Adrenal gland (tissue), 12 donors: ENCODE data around the gene CCDC146. TPM values are rescaled to one million over a fixed set of nuclear protein-coding genes. Genes with fewer than 3 reads are reported as not detected.

Source experiments
- DNase-seq, 7 donors: peaks; one replicate each; pipeline ENCODE4 v3.0.0-alpha.2; 2019 to 2020
- H3K27ac ChIP-seq, 5 donors: fragments of 200-600 bp; sonication (generic) in 4 of 5; 1 replicate in 3 of 5; 2 replicates in 2 of 5; pipeline versions ENCODE4 v1.5.1 to v1.8.0; 2016 to 2020; ENCODE audit warnings: mild to moderate bottlenecking in 1 of 5
- H3K27me3 ChIP-seq: fragments of 200-600 bp; 2 replicates; pipeline ENCODE4 v1.8.0; 2021
- H3K36me3 ChIP-seq, 2 donors: fragments of 200-600 bp; replicated peaks in 1 of 2; 1 replicate in 1 of 2; 2 replicates in 1 of 2; pipeline versions ENCODE4 v1.5.1 to v1.8.0; 2018 to 2022
- H3K4me1 ChIP-seq, 2 donors: fragments of 200-600 bp; replicated peaks in 1 of 2; 1 replicate in 1 of 2; 2 replicates in 1 of 2; pipeline versions ENCODE4 v1.5.1 to v1.8.0; 2018 to 2021
- H3K4me3 ChIP-seq, 4 donors: fragments of 200-600 bp; sonication (generic) in 3 of 4; one replicate each; pipeline ENCODE4 v1.5.1; 2016 to 2018
- H3K9me3 ChIP-seq, 3 donors: fragments of 200-600 bp; sonication (generic) in 1 of 3; replicated peaks in 1 of 3; 1 replicate in 2 of 3; 2 replicates in 1 of 3; pipeline versions ENCODE4 v1.5.1 to v1.8.0; 2016 to 2021
- POLR2A ChIP-seq, 2 donors: fragments of 450-650 bp; IDR thresholded peaks; one replicate each; pipeline ENCODE4 v1.6.1; 2017; ENCODE audit warnings: antibody characterized with exemption in 2 of 2, mild to moderate bottlenecking in 2 of 2, moderate library complexity in 1 of 2
- WGBS, 4 donors: extraction: QIAGEN DNeasy Blood & Tissue Kit in 2 of 4; methylation state at CpG; one replicate each; pipeline versions ENCODE4 v1.1.5 to v1.1.7; 2013 to 2017; 5-methylcytosine and 5-hydroxymethylcytosine counted together
- intact Hi-C, 2 donors: fragments of 100-400 bp; cut with DNase I; formaldehyde crosslinking; loops; one replicate each; pipeline versions ENCODE4 v1.14.1 to v1.15.0; 2022 to 2023
- polyA plus RNA-seq, 3 donors: library from polyadenylated mRNA; stranded (reverse); fragments of 200-250 nt in 2 of 3; fragments of 350-450 nt in 1 of 3; fragmentation: Illumina TruSeq in 1 of 3; extraction: RNeasy Lipid Tissue Mini Kit (QIAGEN cat#74804) in 1 of 3; gene quantifications; one replicate each; pipeline ENCODE4 v1.2.3, GENCODE V29; 2013 to 2014
- total RNA-seq, 9 donors: library from RNA; depleted of rRNA in 4 of 9; stranded (reverse); fragments of >200 nt in 4 of 9; fragments of 120-200 nt in 1 of 9; fragmentation: NEBNext Ultra II Directional in 1 of 9; extraction: Animal tissue kit (Norgen Biotek cat#: 25700) in 1 of 9; gene quantifications; one replicate each; pipeline versions ENCODE4 v1.1.0 to v1.2.4, GENCODE V29; 2013 to 2023
- TF ChIP-seq, protein P1 (sequence below), 6 experiments: fragments of 450-650 bp in 4 of 6; fragments of 200-600 bp in 2 of 6; sonication (generic) in 1 of 6; IDR thresholded peaks; 1 replicate in 5 of 6; 2 replicates in 1 of 6; pipeline versions ENCODE4 v1.5.1 to v1.8.0; 2016 to 2021; ENCODE audit warnings: antibody characterized with exemption in 6 of 6, mild to moderate bottlenecking in 2 of 6, moderate library complexity in 1 of 6
- donor health status: healthy with polysubstance abuse.
- donor health status: Bipolar disorder and iron deficiency.
- donor health status: DM: yes; HTN: yes; CAD: no.
- donor health status: DM: no; HTN: no; CAD: no.
- donor health status: DM: no; HTN: no; CAD: no.
- donor health status: DM: yes; HTN: yes; CAD: no.

The CCDC146 gene
- total and polyA plus RNA-seq, 12 donors = 0.79 to 8.7 (median 5.1) TPM

- Histone ChIP-seq H3K27ac (no peak overlapping the region), H3K27me3 (no peaks in the 10 kb centered on the region), H3K4me3 (no peak overlapping the region), H3K9me3 (peaks cover 0 to 7% (median 0%) of the 10 kb centered on the region in 3 donors), H3K36me3 (no peaks in the 10 kb centered on the region), H3K4me1 (no peaks in the 10 kb centered on the region)
- TF ChIP-seq POLR2A (IDR thresholded peaks at IDR 0.05) = no peak
- TF ChIP-seq, protein P1, sequence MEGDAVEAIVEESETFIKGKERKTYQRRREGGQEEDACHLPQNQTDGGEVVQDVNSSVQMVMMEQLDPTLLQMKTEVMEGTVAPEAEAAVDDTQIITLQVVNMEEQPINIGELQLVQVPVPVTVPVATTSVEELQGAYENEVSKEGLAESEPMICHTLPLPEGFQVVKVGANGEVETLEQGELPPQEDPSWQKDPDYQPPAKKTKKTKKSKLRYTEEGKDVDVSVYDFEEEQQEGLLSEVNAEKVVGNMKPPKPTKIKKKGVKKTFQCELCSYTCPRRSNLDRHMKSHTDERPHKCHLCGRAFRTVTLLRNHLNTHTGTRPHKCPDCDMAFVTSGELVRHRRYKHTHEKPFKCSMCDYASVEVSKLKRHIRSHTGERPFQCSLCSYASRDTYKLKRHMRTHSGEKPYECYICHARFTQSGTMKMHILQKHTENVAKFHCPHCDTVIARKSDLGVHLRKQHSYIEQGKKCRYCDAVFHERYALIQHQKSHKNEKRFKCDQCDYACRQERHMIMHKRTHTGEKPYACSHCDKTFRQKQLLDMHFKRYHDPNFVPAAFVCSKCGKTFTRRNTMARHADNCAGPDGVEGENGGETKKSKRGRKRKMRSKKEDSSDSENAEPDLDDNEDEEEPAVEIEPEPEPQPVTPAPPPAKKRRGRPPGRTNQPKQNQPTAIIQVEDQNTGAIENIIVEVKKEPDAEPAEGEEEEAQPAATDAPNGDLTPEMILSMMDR (IDR thresholded peaks at IDR 0.05) = no peak
- intact Hi-C loops = no loop called here
- DNase-seq = no peak
- WGBS, 4 donors = 96 to 99% (median 97%) methylated on average over 3 of the region's 3 CpGs
These were observed 83.3 kb downstream of the CCDC146 start for GRCh38 chr7:77205706-77206105.

DNA sequence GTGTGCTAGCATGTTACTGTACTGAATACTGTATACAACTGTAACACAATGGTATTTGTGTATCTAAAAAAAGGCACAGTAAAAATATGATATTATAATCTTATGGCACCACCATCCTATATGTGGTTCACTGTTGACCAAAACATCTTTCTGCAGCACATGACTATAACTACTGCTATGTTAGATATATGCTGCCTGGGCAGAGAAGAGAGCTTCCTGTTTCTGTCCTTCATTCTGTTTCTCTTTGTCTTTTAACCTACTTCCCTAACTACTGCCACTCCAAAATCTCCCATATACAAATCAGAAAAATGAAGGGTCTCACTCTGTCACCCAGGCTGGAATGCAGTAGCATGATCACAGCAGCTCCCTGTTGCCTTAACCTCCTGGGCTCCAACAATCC lies 86.0 kb downstream of the CCDC146 start:
- no peaks in the 10 kb centered on the region for H3K27me3 ChIP-seq
- TF ChIP-seq POLR2A (IDR thresholded peaks at IDR 0.05) = no peak
- H3K9me3 ChIP-seq = peaks cover 0 to 7% (median 0%) of the 10 kb centered on the region in 3 donors
- intact Hi-C loops = no loop called here
- H3K27ac ChIP-seq = no peak overlapping the region
- no peak overlapping the region for H3K4me3 ChIP-seq
- no peaks in the 10 kb centered on the region for H3K36me3 ChIP-seq
- no peak for DNase-seq
- no peaks in the 10 kb centered on the region for H3K4me1 ChIP-seq

GRCh38 chr7:77209479-77210139 lies 87.2 kb downstream of the CCDC146 start:
- no peaks in the 10 kb centered on the region for H3K36me3 ChIP-seq
- no peak overlapping the region for H3K4me3 ChIP-seq
- intact Hi-C loops = no loop called here
- H3K9me3 ChIP-seq = peaks cover 0 to 7% (median 0%) of the 10 kb centered on the region in 3 donors
- no peak for DNase-seq
- no peaks in the 10 kb centered on the region for H3K4me1 ChIP-seq
- WGBS, 4 donors = 87 to 93% (median 90%) methylated on average over 3 to 6 of the region's 6 CpGs
- TF ChIP-seq, protein P1 (IDR thresholded peaks at IDR 0.05) = no peak
- TF ChIP-seq POLR2A (IDR thresholded peaks at IDR 0.05) = no peak
- no peak overlapping the region for H3K27ac ChIP-seq
- no peaks in the 10 kb centered on the region for H3K27me3 ChIP-seq

DNA sequence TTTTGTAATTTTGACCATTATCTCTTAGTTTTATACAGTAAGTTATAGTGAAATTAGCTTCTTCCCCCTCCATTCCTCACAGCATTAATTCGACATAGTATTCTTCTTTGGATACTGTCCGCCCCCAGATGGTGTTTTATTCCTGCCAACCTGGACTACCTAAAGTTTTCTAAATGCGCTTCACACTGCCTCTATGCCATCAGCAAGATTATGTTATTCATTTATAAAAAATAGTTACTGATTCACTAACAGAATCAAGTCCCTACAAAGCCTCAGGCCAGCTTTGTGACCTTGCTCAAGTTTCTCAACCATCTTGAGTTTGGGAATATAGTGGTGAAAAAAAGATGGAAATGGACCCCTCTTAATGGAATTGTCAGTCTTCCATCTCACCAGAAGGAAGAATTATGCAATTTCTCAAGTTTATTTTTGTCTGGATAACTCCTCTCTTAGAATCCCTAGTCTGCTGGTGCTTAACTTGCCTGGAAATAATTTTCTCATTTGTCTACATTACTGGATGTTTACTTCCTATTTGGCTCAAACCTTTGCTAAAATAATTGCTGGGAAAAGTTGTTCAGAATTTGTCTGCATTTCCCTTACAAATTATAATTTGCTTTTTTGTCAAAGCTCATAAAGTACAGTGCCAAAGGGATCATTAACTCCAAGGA lies 93.9 kb downstream of the CCDC146 start:
- intact Hi-C loops = no loop called here
- 88 to 96% (median 91%) methylated on average over 3 of the region's 3 CpGs for WGBS, 4 donors
- H3K27ac ChIP-seq = no peak overlapping the region

More for the DNA sequence above, 93.9 kb downstream of the CCDC146 start:
- TF ChIP-seq, protein P1 (IDR thresholded peaks at IDR 0.05) = no peak
- TF ChIP-seq POLR2A (IDR thresholded peaks at IDR 0.05) = no peak
- no peak for DNase-seq
- no peaks in the 10 kb centered on the region for H3K27me3 ChIP-seq
- H3K4me1 ChIP-seq = no peaks in the 10 kb centered on the region
- no peaks in the 10 kb centered on the region for H3K9me3 ChIP-seq
- H3K36me3 ChIP-seq = no peaks in the 10 kb centered on the region
- H3K4me3 ChIP-seq = no peak overlapping the region
